Spleen (tissue), 7 donors: ENCODE measurements around the gene ATP5IF1.

Source experiments
- CTCF ChIP-seq, 11 experiments: fragments of 200-600 bp in 7 of 11; fragments of 450-650 bp in 4 of 11; sonication (generic) in 4 of 11; IDR thresholded peaks in 8 of 11; conservative IDR thresholded peaks in 3 of 11; 1 replicate in 7 of 11; 2 replicates in 4 of 11; pipeline versions ENCODE4 v1.4.0 to v1.8.0; 2016 to 2021; ENCODE audit warnings: antibody characterized with exemption in 11 of 11, inconsistent platforms in 4 of 11, mild to moderate bottlenecking in 1 of 11
- POLR2A ChIP-seq, 3 donors: fragments of 450-650 bp; IDR thresholded peaks; one replicate each; pipeline ENCODE4 v1.5.1; 2017; ENCODE audit warnings: antibody characterized with exemption in 3 of 3, mild to moderate bottlenecking in 1 of 3
- POLR2AphosphoS5 ChIP-seq, 3 donors: sonication (generic); formaldehyde crosslinking; IDR thresholded peaks; one replicate each; pipeline ENCODE4 v1.5.1; 2017; ENCODE audit warnings: antibody characterized with exemption in 3 of 3
- donor health status: DM: no; HTN: no; CAD: no; lungs with moderate emphysema.
- donor health status: DM: no; HTN: no; CAD: no.
- donor health status: DM: no; HTN: no; CAD: no.

DNA sequence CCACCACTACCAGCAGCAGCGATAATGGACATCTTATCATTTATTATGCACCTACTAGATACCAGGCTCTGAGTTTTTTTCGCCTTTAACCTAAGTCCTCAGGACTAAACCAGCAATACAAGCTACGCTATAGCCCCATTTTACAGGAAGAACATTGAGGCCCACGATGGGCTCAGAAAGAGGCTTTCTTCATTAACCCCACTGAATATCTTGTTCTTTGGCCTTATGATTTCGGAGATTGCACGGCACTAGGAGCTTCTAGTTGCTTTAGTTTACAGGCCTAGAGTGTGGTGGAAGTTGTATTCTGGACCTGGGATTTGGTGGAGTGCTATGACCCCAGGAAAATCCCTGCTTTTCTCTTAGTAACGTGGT is 24.9 kb downstream of the ATP5IF1 start:
- TF ChIP-seq POLR2A (IDR thresholded peaks at IDR 0.05) (no peak), POLR2AphosphoS5 (IDR thresholded peaks at IDR 0.05) (no peak), CTCF (IDR thresholded peaks at IDR 0.05 in 8 of 11, conservative IDR thresholded peaks at IDR 0.05 in 3 of 11) (no peak)
